Astrocyte (in vitro differentiated cells and primary cell): ENCODE measurements around the gene DCTN5.

Experiments used
- EZH2 ChIP-seq: IDR thresholded peaks from 2 replicates; pipeline ENCODE4 v1.6.1; 2012; ENCODE audit warnings: mild to moderate bottlenecking, low read length, inconsistent platforms; ENCODE audit not compliant: insufficient read depth
- TF ChIP-seq, protein P1 (sequence below): IDR thresholded peaks from 2 replicates; pipeline ENCODE4 v1.5.1; 2011; ENCODE audit warnings: low read depth, mild to moderate bottlenecking, inconsistent platforms, low read length, moderate library complexity; ENCODE audit not compliant: insufficient read depth

GRCh38 chr16:23679274-23679985, 38.2 kb downstream of the DCTN5 start:
- TF ChIP-seq, protein P1, sequence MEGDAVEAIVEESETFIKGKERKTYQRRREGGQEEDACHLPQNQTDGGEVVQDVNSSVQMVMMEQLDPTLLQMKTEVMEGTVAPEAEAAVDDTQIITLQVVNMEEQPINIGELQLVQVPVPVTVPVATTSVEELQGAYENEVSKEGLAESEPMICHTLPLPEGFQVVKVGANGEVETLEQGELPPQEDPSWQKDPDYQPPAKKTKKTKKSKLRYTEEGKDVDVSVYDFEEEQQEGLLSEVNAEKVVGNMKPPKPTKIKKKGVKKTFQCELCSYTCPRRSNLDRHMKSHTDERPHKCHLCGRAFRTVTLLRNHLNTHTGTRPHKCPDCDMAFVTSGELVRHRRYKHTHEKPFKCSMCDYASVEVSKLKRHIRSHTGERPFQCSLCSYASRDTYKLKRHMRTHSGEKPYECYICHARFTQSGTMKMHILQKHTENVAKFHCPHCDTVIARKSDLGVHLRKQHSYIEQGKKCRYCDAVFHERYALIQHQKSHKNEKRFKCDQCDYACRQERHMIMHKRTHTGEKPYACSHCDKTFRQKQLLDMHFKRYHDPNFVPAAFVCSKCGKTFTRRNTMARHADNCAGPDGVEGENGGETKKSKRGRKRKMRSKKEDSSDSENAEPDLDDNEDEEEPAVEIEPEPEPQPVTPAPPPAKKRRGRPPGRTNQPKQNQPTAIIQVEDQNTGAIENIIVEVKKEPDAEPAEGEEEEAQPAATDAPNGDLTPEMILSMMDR: no peak
- TF ChIP-seq EZH2: no peak
